ENCODE data around the gene LTA. TPM values are rescaled to one million over a fixed set of nuclear protein-coding genes. Genes with fewer than 3 reads are reported as not detected.
A peak's percentile ranks its signal among the peaks of the same experiment; 100 is the strongest.
"Not testable (repeated sequence)": the region's sequence is repeated elsewhere in the genome, so short reads cannot be mapped to it uniquely, and the experiment has no call there.

LTA gene
- total RNA-seq, 1 donor from 2014 or later, result not detected

- peak; percentile 46 for DNase-seq
- H3K27me3 ChIP-seq (ENCODE audit: low read depth); H3K4me3 ChIP-seq; H3K9me3 ChIP-seq (replicated peaks); intact Hi-C loops (cut with micrococcal nuclease): not testable (repeated sequence)
- Histone ChIP-seq H3K27ac (replicated peaks) (peak overlapping the region; percentile 49), H3K4me1 (peaks cover 31% of the 10 kb centered on the region), H3K36me3 (peaks cover 48% of the 10 kb centered on the region)
- peak; percentile 58 for TF ChIP-seq CTCF (IDR thresholded peaks at IDR 0.05; ENCODE audit: borderline replicate concordance)
These were observed 20.7 kb upstream of the LTA start for GRCh38 chr6:31551371-31551770.

- no peak overlapping the region for H3K4me3 ChIP-seq
- H3K9me3 ChIP-seq (replicated peaks), result no peaks in the 10 kb centered on the region
- H3K4me1 ChIP-seq, result peaks cover 45% of the 10 kb centered on the region
- H3K27ac ChIP-seq (replicated peaks), result no peak overlapping the region
- H3K36me3 ChIP-seq, result peaks cover 48% of the 10 kb centered on the region
- H3K27me3 ChIP-seq (ENCODE audit: low read depth), result no peaks in the 10 kb centered on the region
- intact Hi-C loops (cut with micrococcal nuclease), result no loop called here
- no peak for DNase-seq
- no peak for TF ChIP-seq CTCF (IDR thresholded peaks at IDR 0.05; ENCODE audit: borderline replicate concordance)
These were observed 15.8 kb upstream of the LTA start for GRCh38 chr6:31556307-31556706.

- H3K36me3 ChIP-seq, result peaks cover 42% of the 10 kb centered on the region
- DNase-seq, result no peak
- H3K4me1 ChIP-seq, result peaks cover 48% of the 10 kb centered on the region
- no peaks in the 10 kb centered on the region for H3K27me3 ChIP-seq (ENCODE audit: low read depth)
- no peak for TF ChIP-seq CTCF (IDR thresholded peaks at IDR 0.05; ENCODE audit: borderline replicate concordance)
- intact Hi-C loops (cut with micrococcal nuclease), result no loop called here
- H3K27ac ChIP-seq (replicated peaks), result peak overlapping the region; percentile 81
- H3K9me3 ChIP-seq (replicated peaks), result no peaks in the 10 kb centered on the region
- H3K4me3 ChIP-seq, result peak overlapping the region; percentile 7
These were observed 14.4 kb upstream of the LTA start for GRCh38 chr6:31557443-31558317.

GRCh38 chr6:31558318-31558625 lies 13.8 kb upstream of the LTA start:
- peak overlapping the region; percentile 7 for H3K4me3 ChIP-seq
- no peaks in the 10 kb centered on the region for H3K27me3 ChIP-seq (ENCODE audit: low read depth)
- peaks cover 48% of the 10 kb centered on the region for H3K4me1 ChIP-seq
- DNase-seq, result no peak
- H3K27ac ChIP-seq (replicated peaks), result peak overlapping the region; percentile 81
- intact Hi-C loops (cut with micrococcal nuclease), result no loop called here
- TF ChIP-seq CTCF (IDR thresholded peaks at IDR 0.05; ENCODE audit: borderline replicate concordance), result no peak
- H3K9me3 ChIP-seq (replicated peaks), result no peaks in the 10 kb centered on the region
- H3K36me3 ChIP-seq, result peaks cover 40% of the 10 kb centered on the region

GRCh38 chr6:31558631-31559500 lies 13.2 kb upstream of the LTA start:
- peaks cover 48% of the 10 kb centered on the region for H3K4me1 ChIP-seq
- no peaks in the 10 kb centered on the region for H3K9me3 ChIP-seq (replicated peaks)
- peak; percentile 26 for DNase-seq
- no peak for TF ChIP-seq CTCF (IDR thresholded peaks at IDR 0.05; ENCODE audit: borderline replicate concordance)
- intact Hi-C loops (cut with micrococcal nuclease), result no loop called here
- H3K36me3 ChIP-seq, result peaks cover 34% of the 10 kb centered on the region
- H3K27me3 ChIP-seq (ENCODE audit: low read depth), result no peaks in the 10 kb centered on the region
- peak overlapping the region; percentile 21 for H3K4me3 ChIP-seq
- H3K27ac ChIP-seq (replicated peaks), result peak overlapping the region; percentile 81

Data from left ventricle myocardium inferior (tissue), 1 donor.